Suprapubic skin (tissue), 4 donors: ENCODE results near the gene FEM1B. TPM values are rescaled to one million over a fixed set of nuclear protein-coding genes. Genes with fewer than 3 reads are reported as not detected.

Experiments used
- DNase-seq, 2 donors: peaks; one replicate each; pipeline ENCODE4 v3.0.0-alpha.2; 2019; ENCODE audit warnings: low spot score in 2 of 2
- H3K27ac ChIP-seq: fragments of 200-600 bp; sonication (generic); one replicate; pipeline ENCODE4 v1.5.1; 2019
- H3K27me3 ChIP-seq: fragments of 200-600 bp; sonication (generic); one replicate; pipeline ENCODE4 v1.5.1; 2019
- H3K36me3 ChIP-seq: fragments of 200-600 bp; sonication (generic); one replicate; pipeline ENCODE4 v1.5.1; 2019
- H3K4me1 ChIP-seq: fragments of 200-600 bp; sonication (generic); one replicate; pipeline ENCODE4 v1.5.1; 2019
- H3K4me3 ChIP-seq: fragments of 200-600 bp; sonication (generic); one replicate; pipeline ENCODE4 v1.5.1; 2019; ENCODE audit warnings: mild to moderate bottlenecking
- H3K9me3 ChIP-seq: fragments of 200-600 bp; sonication (generic); one replicate; pipeline ENCODE4 v1.5.1; 2019
- CTCF ChIP-seq, 2 donors: fragments of 200-600 bp in 1 of 2; fragments of 450-650 bp in 1 of 2; sonication (generic) in 1 of 2; IDR thresholded peaks; one replicate each; pipeline ENCODE4 v1.5.1; 2016 to 2019; ENCODE audit warnings: antibody characterized with exemption in 2 of 2, mild to moderate bottlenecking in 1 of 2, moderate library complexity in 1 of 2
- EP300 ChIP-seq: sonication (generic); formaldehyde crosslinking; IDR thresholded peaks from one replicate; pipeline ENCODE4 v1.6.1; 2017; ENCODE audit warnings: antibody characterized with exemption
- POLR2A ChIP-seq, 2 donors: fragments of 450-650 bp; IDR thresholded peaks; one replicate each; pipeline ENCODE4 v1.6.1; 2017; ENCODE audit warnings: antibody characterized with exemption in 2 of 2, mild to moderate bottlenecking in 2 of 2, moderate library complexity in 2 of 2
- POLR2AphosphoS5 ChIP-seq, 3 donors: sonication (generic); formaldehyde crosslinking; IDR thresholded peaks; one replicate each; pipeline ENCODE4 v1.6.1; 2017; ENCODE audit warnings: antibody characterized with exemption in 3 of 3
- WGBS: methylation state at CpG from one replicate; pipeline ENCODE4 v1.1.5; 2018; 5-methylcytosine and 5-hydroxymethylcytosine counted together
- total RNA-seq, 4 donors: library from RNA; depleted of rRNA; stranded (reverse); fragments of >200 nt; gene quantifications; one replicate each; pipeline ENCODE4 v1.1.0, GENCODE V29; 2016

The FEM1B gene
- total RNA-seq, 4 donors from 2014 or later, result 56.3 to 89.6 (median 63.8) TPM

- TF ChIP-seq POLR2A (IDR thresholded peaks at IDR 0.05) (no peak), EP300 (no peak), CTCF (IDR thresholded peaks at IDR 0.05) (no peak), POLR2AphosphoS5 (IDR thresholded peaks at IDR 0.05) (no peak)
- 86% methylated on average over 4 of the region's 4 CpGs for WGBS
- Histone ChIP-seq H3K27me3 (no peaks in the 10 kb centered on the region), H3K27ac (no peak overlapping the region), H3K4me1 (peaks cover 9% of the 10 kb centered on the region), H3K36me3 (no peaks in the 10 kb centered on the region), H3K9me3 (no peaks in the 10 kb centered on the region), H3K4me3 (no peak overlapping the region)
- peak in 1 of 2 donors; percentile 31 for DNase-seq
Observed at GRCh38 chr15:68235022-68235421, 42.5 kb upstream of the FEM1B start.

GRCh38 chr15:68239025-68239424, 38.5 kb upstream of the FEM1B start:
- TF ChIP-seq EP300 (no peak), POLR2AphosphoS5 (IDR thresholded peaks at IDR 0.05) (no peak), CTCF (IDR thresholded peaks at IDR 0.05) (no peak), POLR2A (IDR thresholded peaks at IDR 0.05) (no peak)
- Histone ChIP-seq H3K27me3 (no peaks in the 10 kb centered on the region), H3K36me3 (no peaks in the 10 kb centered on the region), H3K27ac (no peak overlapping the region), H3K4me1 (no peaks in the 10 kb centered on the region), H3K4me3 (no peak overlapping the region), H3K9me3 (no peaks in the 10 kb centered on the region)
- DNase-seq, result no peak

GRCh38 chr15:68241088-68241935, 36.2 kb upstream of the FEM1B start:
- no peak for DNase-seq
- no peak for TF ChIP-seq CTCF (IDR thresholded peaks at IDR 0.05)
- no peak for TF ChIP-seq POLR2A (IDR thresholded peaks at IDR 0.05)
- TF ChIP-seq POLR2AphosphoS5 (IDR thresholded peaks at IDR 0.05), result no peak
- TF ChIP-seq EP300, result no peak
- Histone ChIP-seq H3K4me3 (no peak overlapping the region), H3K36me3 (no peaks in the 10 kb centered on the region), H3K9me3 (no peaks in the 10 kb centered on the region), H3K4me1 (no peaks in the 10 kb centered on the region), H3K27me3 (no peaks in the 10 kb centered on the region), H3K27ac (no peak overlapping the region)
- 73% methylated on average over 5 of the region's 5 CpGs for WGBS

GRCh38 chr15:68244235-68244634, 33.3 kb upstream of the FEM1B start:
- Histone ChIP-seq H3K9me3 (no peaks in the 10 kb centered on the region), H3K4me3 (no peak overlapping the region), H3K4me1 (no peaks in the 10 kb centered on the region), H3K27me3 (no peaks in the 10 kb centered on the region), H3K27ac (no peak overlapping the region), H3K36me3 (no peaks in the 10 kb centered on the region)
- 93% methylated on average over 1 of the region's 1 CpG for WGBS
- TF ChIP-seq EP300 (no peak), POLR2AphosphoS5 (IDR thresholded peaks at IDR 0.05) (no peak), POLR2A (IDR thresholded peaks at IDR 0.05) (no peak), CTCF (IDR thresholded peaks at IDR 0.05) (no peak)
- DNase-seq, result no peak

- no peak for TF ChIP-seq CTCF (IDR thresholded peaks at IDR 0.05)
- TF ChIP-seq POLR2A (IDR thresholded peaks at IDR 0.05), result no peak
- TF ChIP-seq EP300, result no peak
- no peak for TF ChIP-seq POLR2AphosphoS5 (IDR thresholded peaks at IDR 0.05)
- no peaks in the 10 kb centered on the region for H3K9me3 ChIP-seq
- no peak for DNase-seq
- 66% methylated on average over 3 of the region's 3 CpGs for WGBS
- H3K36me3 ChIP-seq, result no peaks in the 10 kb centered on the region
- H3K4me3 ChIP-seq, result no peak overlapping the region
- peaks cover 8% of the 10 kb centered on the region for H3K4me1 ChIP-seq
- no peak overlapping the region for H3K27ac ChIP-seq
- no peaks in the 10 kb centered on the region for H3K27me3 ChIP-seq
Observed at GRCh38 chr15:68249058-68249713, 28.4 kb upstream of the FEM1B start.
